ENCODE results near the gene HNF4A.

The HNF4A gene

DNA sequence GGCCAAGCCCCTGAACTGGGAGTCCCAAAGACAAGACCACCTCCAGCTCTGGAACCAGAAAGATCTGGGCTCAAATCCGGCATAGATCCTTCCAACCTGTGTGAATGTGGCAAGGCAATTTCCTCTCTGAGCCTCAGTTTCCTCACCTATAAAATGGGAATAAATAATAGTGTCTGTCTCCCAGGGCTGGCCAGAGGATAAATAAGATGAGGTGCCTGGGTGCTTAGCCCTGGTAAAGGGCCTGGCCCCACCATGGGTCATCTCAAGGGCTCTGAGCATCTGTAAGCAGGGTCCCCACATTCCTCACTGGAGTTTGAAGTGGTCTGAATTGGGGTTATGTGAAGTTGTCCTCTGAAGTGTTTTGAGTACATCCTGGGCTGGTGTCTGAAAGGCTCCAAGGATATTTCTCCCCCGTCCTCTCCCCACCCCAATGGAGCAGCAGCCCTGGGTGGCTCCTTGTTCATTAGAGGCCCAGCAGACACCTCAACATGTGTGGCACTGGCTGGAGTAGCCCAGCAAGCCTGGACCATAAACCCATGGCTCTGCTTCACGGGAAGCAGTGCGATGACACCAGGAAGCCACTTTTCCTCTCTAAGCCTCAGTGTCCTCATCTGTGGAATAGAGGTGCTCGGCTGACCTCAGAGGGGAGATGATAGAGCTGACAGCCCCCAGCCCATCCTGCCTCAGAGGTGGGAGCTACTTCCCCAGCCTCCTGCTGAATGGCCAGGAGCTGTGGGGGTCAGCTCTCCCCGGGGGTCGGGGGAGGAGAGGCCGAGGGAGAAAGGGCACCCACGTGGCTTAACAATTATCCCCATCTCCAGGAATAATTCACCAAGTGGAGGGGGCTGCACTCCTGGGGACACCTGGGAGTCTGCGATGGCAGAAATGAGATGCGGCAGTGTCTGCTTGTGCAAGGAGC lies 48.0 kb downstream of the HNF4A start:
- no peaks in the 10 kb centered on the region for H3K36me3 ChIP-seq (ENCODE audit: control insufficient read depth in 1 of 2, insufficient read depth in 2 of 2, low read length in 2 of 2)
- H3K4me1 ChIP-seq (ENCODE audit: control insufficient read depth in 1 of 2, insufficient read depth in 2 of 2, low read length in 2 of 2) = no peaks in the 10 kb centered on the region
- H3K4me3 ChIP-seq (ENCODE audit: low read depth in 1 of 2, low read length in 2 of 2) = peak overlapping the region in 1 of 2 donors; percentile 57
- H3K9me3 ChIP-seq (ENCODE audit: control insufficient read depth in 1 of 2, low read length in 2 of 2) = no peaks in the 10 kb centered on the region
- peak overlapping the region; percentile 89 for H3K27ac ChIP-seq (ENCODE audit: low read length)
- H3K27me3 ChIP-seq (ENCODE audit: low read depth, low read length) = no peaks in the 10 kb centered on the region

DNA sequence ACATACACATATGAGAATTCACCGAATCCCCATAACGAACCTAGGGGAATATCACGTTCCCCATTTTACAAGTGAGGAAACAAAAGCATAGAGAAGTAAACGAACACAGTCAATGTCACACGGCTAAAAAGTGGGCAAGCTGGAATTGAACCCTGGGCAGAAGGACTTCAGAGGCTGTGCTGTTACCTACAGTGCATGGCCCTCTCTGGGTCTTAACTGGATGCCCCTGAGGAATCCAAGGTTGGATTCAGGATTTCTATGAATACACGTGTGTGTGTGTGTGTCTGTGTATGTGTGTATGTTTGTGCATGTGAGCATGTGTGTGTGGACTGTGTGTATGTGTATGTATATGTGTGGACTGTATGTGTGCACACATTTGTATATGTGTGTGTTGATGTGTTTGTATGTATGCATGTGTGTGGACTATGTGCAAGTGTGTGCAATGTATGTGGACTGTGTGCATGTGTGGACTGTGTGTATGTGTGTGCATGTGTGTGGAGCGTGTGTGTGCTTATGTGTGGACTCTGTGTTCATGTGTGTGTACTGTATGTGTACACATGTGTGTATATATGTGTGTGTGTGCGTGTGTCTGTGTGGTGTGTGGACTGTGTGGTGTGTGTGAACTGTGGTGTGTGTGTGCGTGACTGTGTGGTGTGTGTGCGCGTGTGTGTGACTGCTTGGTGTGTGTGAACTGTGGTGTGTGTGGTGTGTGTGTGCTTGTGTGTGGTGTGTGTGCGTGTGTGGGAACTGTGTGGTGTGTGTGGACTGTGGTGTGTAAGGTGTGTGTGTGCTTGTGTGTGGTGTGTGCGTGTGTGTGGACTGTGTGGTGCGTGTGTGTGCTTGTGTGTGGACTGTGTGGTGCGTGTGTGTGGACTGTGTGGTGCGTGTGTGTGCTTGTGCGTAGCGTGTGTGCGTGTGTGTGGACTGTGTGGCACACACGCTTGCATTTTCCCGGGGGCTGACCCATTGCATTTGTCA lies 49.0 kb downstream of the HNF4A start:
- H3K9me3 ChIP-seq (ENCODE audit: control insufficient read depth in 1 of 2, low read length in 2 of 2) = no peaks in the 10 kb centered on the region
- peak overlapping the region in 1 of 2 donors; percentile 57 for H3K4me3 ChIP-seq (ENCODE audit: low read depth in 1 of 2, low read length in 2 of 2)
- H3K4me1 ChIP-seq (ENCODE audit: control insufficient read depth in 1 of 2, insufficient read depth in 2 of 2, low read length in 2 of 2) = no peaks in the 10 kb centered on the region
- H3K27me3 ChIP-seq (ENCODE audit: low read depth, low read length) = no peaks in the 10 kb centered on the region
- no peaks in the 10 kb centered on the region for H3K36me3 ChIP-seq (ENCODE audit: control insufficient read depth in 1 of 2, insufficient read depth in 2 of 2, low read length in 2 of 2)
- H3K27ac ChIP-seq (ENCODE audit: low read length) = peak overlapping the region; percentile 89

DNA sequence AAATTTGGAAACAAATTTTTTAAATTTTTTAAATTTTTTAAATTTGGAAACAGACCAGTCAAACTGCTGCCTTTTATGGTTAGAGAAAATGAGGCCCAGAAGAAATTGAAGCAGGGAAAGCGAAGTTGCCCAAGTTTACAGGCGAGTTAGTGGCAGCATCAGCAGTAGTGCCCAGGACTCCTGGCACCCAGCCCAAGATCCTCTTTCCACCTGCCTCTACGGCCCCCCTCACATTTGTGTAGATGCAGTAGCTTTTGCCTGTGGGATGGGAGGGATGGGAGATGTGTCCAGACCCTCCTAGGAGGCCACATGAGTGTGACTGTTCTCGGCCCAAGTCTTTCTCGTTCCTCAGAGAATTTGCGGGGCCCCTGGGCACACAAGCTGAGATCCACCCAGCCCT lies 49.8 kb downstream of the HNF4A start:
- Histone ChIP-seq H3K27me3 (ENCODE audit: low read depth, low read length) (no peaks in the 10 kb centered on the region), H3K9me3 (ENCODE audit: control insufficient read depth in 1 of 2, low read length in 2 of 2) (no peaks in the 10 kb centered on the region), H3K36me3 (ENCODE audit: control insufficient read depth in 1 of 2, insufficient read depth in 2 of 2, low read length in 2 of 2) (no peaks in the 10 kb centered on the region), H3K4me1 (ENCODE audit: control insufficient read depth in 1 of 2, insufficient read depth in 2 of 2, low read length in 2 of 2) (no peaks in the 10 kb centered on the region), H3K4me3 (ENCODE audit: low read depth in 1 of 2, low read length in 2 of 2) (no peak overlapping the region), H3K27ac (ENCODE audit: low read length) (peak overlapping the region; percentile 32)

DNA sequence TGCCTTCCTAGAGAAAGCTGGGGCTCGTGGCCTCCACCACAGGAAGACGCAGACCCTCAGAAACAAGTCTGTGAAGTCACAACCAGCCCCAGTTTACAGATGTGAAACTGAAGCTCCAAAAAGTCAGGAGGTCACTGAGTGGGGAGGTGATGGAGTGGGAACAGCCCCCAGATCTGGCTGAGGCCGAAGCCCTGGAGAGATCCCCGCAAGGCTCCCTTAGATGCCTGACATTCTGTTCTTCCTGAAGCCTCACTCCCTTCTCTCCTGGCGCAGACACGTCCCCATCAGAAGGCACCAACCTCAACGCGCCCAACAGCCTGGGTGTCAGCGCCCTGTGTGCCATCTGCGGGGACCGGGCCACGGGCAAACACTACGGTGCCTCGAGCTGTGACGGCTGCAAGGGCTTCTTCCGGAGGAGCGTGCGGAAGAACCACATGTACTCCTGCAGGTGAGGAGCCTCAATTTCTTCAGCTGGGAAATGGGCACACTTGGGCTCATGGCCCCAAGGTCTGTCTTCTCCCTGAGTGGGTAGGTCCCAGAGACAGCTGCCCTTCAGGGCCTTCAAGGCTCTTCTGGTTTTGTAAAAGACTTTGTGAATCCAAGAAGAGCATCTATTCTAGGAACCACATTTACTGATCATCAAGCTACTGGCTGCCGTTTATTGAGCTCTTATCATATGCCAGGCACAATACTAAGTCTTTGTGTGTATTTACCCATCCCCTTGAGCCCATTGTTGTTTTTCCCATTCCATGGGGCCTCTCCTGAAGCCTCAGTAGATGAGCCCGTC lies 50.5 kb downstream of the HNF4A start:
- Histone ChIP-seq H3K4me3 (ENCODE audit: low read depth in 1 of 2, low read length in 2 of 2) (no peak overlapping the region), H3K27ac (ENCODE audit: low read length) (peak overlapping the region; percentile 32), H3K27me3 (ENCODE audit: low read depth, low read length) (no peaks in the 10 kb centered on the region), H3K4me1 (ENCODE audit: control insufficient read depth in 1 of 2, insufficient read depth in 2 of 2, low read length in 2 of 2) (no peaks in the 10 kb centered on the region), H3K36me3 (ENCODE audit: control insufficient read depth in 1 of 2, insufficient read depth in 2 of 2, low read length in 2 of 2) (no peaks in the 10 kb centered on the region), H3K9me3 (ENCODE audit: control insufficient read depth in 1 of 2, low read length in 2 of 2) (no peaks in the 10 kb centered on the region)

DNA sequence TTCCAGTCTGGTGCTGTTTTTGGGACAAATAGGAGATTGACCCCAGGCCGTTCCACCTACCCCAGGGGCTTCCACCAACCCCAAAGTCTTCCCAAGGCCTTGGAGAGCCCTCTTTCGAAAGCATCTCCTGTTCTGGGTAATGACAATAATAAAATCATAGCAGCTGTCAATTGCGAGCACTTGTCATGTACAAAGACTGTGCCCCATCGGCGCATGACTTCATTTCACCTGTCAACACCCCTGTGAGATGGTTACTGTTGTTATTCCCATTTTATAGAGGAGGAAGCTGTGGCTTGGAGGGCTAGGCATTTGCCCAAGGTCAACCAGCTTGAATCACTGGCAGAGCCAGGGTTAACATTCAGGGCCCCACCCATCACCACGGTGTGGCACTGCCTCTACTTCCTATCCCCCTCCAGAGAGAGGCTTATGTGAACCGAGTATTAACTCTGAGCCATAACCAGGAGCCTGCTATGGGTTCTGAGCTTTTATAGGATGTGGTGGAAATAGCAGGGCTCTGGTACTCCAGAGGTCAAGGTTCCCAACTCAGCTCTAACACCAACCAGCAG lies 51.2 kb downstream of the HNF4A start:
- Histone ChIP-seq H3K4me3 (ENCODE audit: low read depth in 1 of 2, low read length in 2 of 2) (no peak overlapping the region), H3K9me3 (ENCODE audit: control insufficient read depth in 1 of 2, low read length in 2 of 2) (no peaks in the 10 kb centered on the region), H3K4me1 (ENCODE audit: control insufficient read depth in 1 of 2, insufficient read depth in 2 of 2, low read length in 2 of 2) (no peaks in the 10 kb centered on the region), H3K27me3 (ENCODE audit: low read depth, low read length) (no peaks in the 10 kb centered on the region), H3K36me3 (ENCODE audit: control insufficient read depth in 1 of 2, insufficient read depth in 2 of 2, low read length in 2 of 2) (no peaks in the 10 kb centered on the region), H3K27ac (ENCODE audit: low read length) (peak overlapping the region; percentile 32)

DNA sequence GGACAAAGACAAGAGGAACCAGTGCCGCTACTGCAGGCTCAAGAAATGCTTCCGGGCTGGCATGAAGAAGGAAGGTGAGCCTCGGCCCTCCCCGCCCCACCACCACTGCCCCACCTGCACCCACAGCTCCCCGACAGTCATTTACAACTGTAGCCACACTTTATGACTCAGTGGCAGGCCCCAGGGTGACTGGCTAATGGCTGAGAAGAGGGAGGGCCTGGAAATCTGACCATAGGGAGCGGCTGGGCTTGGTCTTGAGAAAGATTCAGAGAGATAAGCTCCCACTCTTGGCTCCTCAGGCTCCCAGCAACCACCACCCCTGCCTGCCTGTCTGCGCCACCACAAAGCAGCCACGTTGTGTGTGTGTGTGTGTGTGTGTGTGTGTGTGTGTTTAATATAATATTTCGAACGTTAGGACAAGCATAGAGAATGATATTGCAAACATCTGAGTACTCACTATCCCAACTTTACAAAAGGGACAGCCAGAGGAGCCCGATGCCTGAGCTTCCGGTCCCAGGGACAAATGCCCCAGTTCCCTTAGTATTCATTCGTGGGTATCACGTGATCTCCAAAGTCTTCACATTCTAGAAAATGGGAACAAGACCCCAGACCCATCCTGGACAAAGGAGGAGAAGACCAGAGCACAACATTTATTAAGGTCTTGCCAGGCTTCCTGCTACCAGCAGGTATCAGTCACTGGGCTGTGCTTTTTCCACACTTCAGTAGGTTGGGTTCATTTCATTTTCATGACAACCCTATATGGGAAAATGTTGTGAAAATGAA lies 52.1 kb downstream of the HNF4A start:
- Histone ChIP-seq H3K27me3 (ENCODE audit: low read depth, low read length) (no peaks in the 10 kb centered on the region), H3K4me1 (ENCODE audit: control insufficient read depth in 1 of 2, insufficient read depth in 2 of 2, low read length in 2 of 2) (no peaks in the 10 kb centered on the region)

DNA sequence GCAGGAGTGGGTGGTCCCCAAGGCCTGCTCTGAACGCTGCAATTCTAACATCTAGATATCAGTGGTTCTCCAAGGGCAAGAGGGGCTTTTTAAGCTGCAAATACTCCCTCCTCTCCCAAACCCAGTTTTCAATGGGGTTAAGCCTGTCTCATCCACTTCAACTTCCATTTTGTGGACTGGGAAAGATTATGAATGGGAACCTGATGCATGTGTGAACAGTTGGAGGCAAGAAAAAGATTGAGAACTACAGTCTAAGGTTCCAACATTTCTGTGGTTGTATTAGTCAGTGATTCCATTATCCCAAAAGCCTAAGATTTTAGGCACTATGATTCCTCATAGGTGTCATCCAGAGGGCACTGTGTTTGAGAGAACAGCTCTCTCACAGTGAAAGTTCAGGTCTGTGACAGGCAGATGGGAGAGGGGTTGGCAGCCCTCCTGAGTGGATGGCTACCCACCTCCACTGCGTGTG lies 53.7 kb downstream of the HNF4A start:
- Histone ChIP-seq H3K27ac (ENCODE audit: low read length) (peak overlapping the region; percentile 62), H3K4me3 (ENCODE audit: low read depth in 1 of 2, low read length in 2 of 2) (no peak overlapping the region), H3K4me1 (ENCODE audit: control insufficient read depth in 1 of 2, insufficient read depth in 2 of 2, low read length in 2 of 2) (no peaks in the 10 kb centered on the region), H3K27me3 (ENCODE audit: low read depth, low read length) (no peaks in the 10 kb centered on the region), H3K9me3 (ENCODE audit: control insufficient read depth in 1 of 2, low read length in 2 of 2) (no peaks in the 10 kb centered on the region), H3K36me3 (ENCODE audit: control insufficient read depth in 1 of 2, insufficient read depth in 2 of 2, low read length in 2 of 2) (no peaks in the 10 kb centered on the region)

More for the DNA sequence above, 52.1 kb downstream of the HNF4A start:
- Histone ChIP-seq H3K4me3 (ENCODE audit: low read depth in 1 of 2, low read length in 2 of 2) (no peak overlapping the region), H3K36me3 (ENCODE audit: control insufficient read depth in 1 of 2, insufficient read depth in 2 of 2, low read length in 2 of 2) (no peaks in the 10 kb centered on the region), H3K27ac (ENCODE audit: low read length) (peak overlapping the region; percentile 83), H3K9me3 (ENCODE audit: control insufficient read depth in 1 of 2, low read length in 2 of 2) (no peaks in the 10 kb centered on the region)

DNA sequence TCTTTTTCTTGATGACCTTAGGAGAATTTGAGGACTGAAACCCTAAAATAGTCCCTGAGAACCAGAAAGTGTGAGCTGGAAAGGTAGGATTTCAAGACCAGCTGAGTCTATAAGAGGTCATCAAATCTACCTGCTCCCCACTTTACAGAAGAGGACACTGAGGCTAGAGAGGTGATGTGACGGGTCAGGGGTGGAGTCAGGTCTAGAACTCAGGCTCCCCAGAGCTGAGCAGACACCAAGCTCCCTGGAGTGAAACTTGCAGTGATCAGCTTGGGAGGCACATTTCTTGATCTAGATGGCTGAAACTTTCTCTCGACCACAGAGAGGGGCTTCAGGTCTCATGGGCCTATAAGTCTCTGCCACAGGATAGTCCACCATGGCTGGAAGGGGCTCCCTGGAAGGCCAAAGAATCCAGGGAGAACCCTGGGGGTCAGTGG lies 55.1 kb downstream of the HNF4A start:
- Histone ChIP-seq H3K36me3 (ENCODE audit: control insufficient read depth in 1 of 2, insufficient read depth in 2 of 2, low read length in 2 of 2) (peaks cover 0 to 6% of the 10 kb centered on the region in 2 donors), H3K4me1 (ENCODE audit: control insufficient read depth in 1 of 2, insufficient read depth in 2 of 2, low read length in 2 of 2) (no peaks in the 10 kb centered on the region), H3K4me3 (ENCODE audit: low read depth in 1 of 2, low read length in 2 of 2) (no peak overlapping the region), H3K27ac (ENCODE audit: low read length) (peak overlapping the region; percentile 67), H3K9me3 (ENCODE audit: control insufficient read depth in 1 of 2, low read length in 2 of 2) (no peaks in the 10 kb centered on the region), H3K27me3 (ENCODE audit: low read depth, low read length) (no peaks in the 10 kb centered on the region)

DNA sequence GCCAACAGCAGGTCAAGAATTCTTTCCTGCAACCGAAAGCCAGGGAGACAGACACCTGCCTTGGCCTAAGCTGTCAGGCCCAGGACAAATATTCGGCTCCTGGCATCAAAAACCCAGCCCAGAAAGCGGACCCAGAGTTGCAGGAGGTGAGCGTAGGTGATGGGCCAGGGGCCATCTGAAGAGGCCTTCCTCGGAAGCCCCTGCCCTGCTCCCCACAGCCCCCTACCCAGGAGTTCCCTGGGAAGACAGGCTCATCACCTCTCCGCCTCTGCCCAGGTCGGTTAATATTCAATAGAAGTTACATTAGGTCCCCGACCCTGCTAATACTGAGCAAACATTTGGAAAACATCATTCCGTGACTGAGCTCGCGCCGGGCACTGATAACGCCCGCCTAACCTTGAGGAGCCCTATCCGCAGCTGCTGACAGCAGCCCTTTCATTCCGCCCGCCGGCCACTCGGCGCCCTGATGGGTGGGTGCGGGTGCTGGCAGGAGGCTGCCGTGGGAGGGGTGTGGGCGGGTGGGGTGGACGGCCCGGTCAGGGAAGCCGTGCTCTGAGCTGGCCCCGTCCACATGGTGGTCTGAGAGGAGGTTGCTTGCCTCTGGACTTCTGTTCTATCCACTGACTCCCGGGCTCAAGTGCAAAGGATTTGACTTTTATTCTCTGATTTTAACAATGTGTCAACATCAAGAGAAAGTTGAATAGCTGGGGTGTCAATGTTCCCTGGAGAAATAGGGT lies 55.7 kb downstream of the HNF4A start:
- H3K27me3 ChIP-seq (ENCODE audit: low read depth, low read length) = no peaks in the 10 kb centered on the region
- H3K36me3 ChIP-seq (ENCODE audit: control insufficient read depth in 1 of 2, insufficient read depth in 2 of 2, low read length in 2 of 2) = peaks cover 0 to 6% of the 10 kb centered on the region in 2 donors
- H3K4me1 ChIP-seq (ENCODE audit: control insufficient read depth in 1 of 2, insufficient read depth in 2 of 2, low read length in 2 of 2) = no peaks in the 10 kb centered on the region
- no peaks in the 10 kb centered on the region for H3K9me3 ChIP-seq (ENCODE audit: control insufficient read depth in 1 of 2, low read length in 2 of 2)
- H3K4me3 ChIP-seq (ENCODE audit: low read depth in 1 of 2, low read length in 2 of 2) = no peak overlapping the region
- peak overlapping the region; percentile 67 for H3K27ac ChIP-seq (ENCODE audit: low read length)
